OCI-LY3 (cell line): ENCODE data around the gene WIZ.
"Not testable (repeated sequence)": the region's sequence is repeated elsewhere in the genome, so short reads cannot be mapped to it uniquely, and the experiment has no call there.

Experiments
- CTCF ChIP-seq: fragments of 200-600, 300-600 bp; sonication (generic); IDR thresholded peaks from 2 replicates; pipeline ENCODE4 v1.5.1; 2014; ENCODE audit warnings: antibody characterized with exemption, low read length, low read depth
- EZH2phosphoT487 ChIP-seq: fragments of 200-600 bp; shearing (Covaris generic); IDR thresholded peaks from 2 replicates; pipeline ENCODE4 v1.6.1; 2018; ENCODE audit warnings: antibody characterized with exemption, mixed run types, low read depth

GRCh38 chr19:15395251-15395650 is 54.5 kb downstream of the WIZ start:
- TF ChIP-seq CTCF, EZH2phosphoT487: not testable (repeated sequence)
